ENCODE results near the gene CENPC.
"Not testable (repeated sequence)": the region's sequence is repeated elsewhere in the genome, so short reads cannot be mapped to it uniquely, and the experiment has no call there.

Gene CENPC

GRCh38 chr4:67546004-67546356 is 677 bp upstream of the CENPC start:
- POLR2A ChIA-PET (ENCODE audit: low non-redundant PET) = no interaction called here
- no peak for TF ChIP-seq CTCF (conservative IDR thresholded peaks at IDR 0.05; ENCODE audit: low read depth)
- H3K27ac ChIP-seq = peak overlapping the region; percentile 91
- no peak for DNase-seq (ENCODE audit: low spot score)
- CTCF ChIA-PET = interaction anchor here (0.5 to 0.9 kb wide), 2 partner anchors 75 to 347 kb away, joined by 3 read pairs; no protein-coding TSS in a partner anchor

GRCh38 chr4:67542076-67542475 is 3.2 kb downstream of the CENPC start:
- POLR2A ChIA-PET (ENCODE audit: low non-redundant PET) = no interaction called here
- TF ChIP-seq CTCF (conservative IDR thresholded peaks at IDR 0.05; ENCODE audit: low read depth) = no peak
- CTCF ChIA-PET = interaction anchor here (0.6 kb wide), 1 partner anchor 132 kb away, joined by 3 read pairs; no protein-coding TSS in a partner anchor
- no peak for DNase-seq (ENCODE audit: low spot score)
- H3K27ac ChIP-seq = no peak overlapping the region

- CTCF ChIA-PET = no interaction called here
Measured at GRCh38 chr4:67539830-67540229, 5.5 kb downstream of the CENPC start.

GRCh38 chr4:67535280-67535840 is 9.9 kb downstream of the CENPC start:
- DNase-seq (ENCODE audit: low spot score) = no peak
- POLR2A ChIA-PET (ENCODE audit: low non-redundant PET) = no interaction called here
- no peak for TF ChIP-seq CTCF (conservative IDR thresholded peaks at IDR 0.05; ENCODE audit: low read depth)
- CTCF ChIA-PET = interaction anchor here (0.5 to 0.6 kb wide), 2 partner anchors 19 to 375 kb away, joined by 3 read pairs; no protein-coding TSS in a partner anchor
- H3K27ac ChIP-seq = no peak overlapping the region

More at GRCh38 chr4:67539830-67540229, 5.5 kb downstream of the CENPC start:
- no peak overlapping the region for H3K27ac ChIP-seq
- TF ChIP-seq CTCF (conservative IDR thresholded peaks at IDR 0.05; ENCODE audit: low read depth) = no peak
- DNase-seq (ENCODE audit: low spot score) = no peak
- POLR2A ChIA-PET (ENCODE audit: low non-redundant PET) = no interaction called here

- no peak for DNase-seq (ENCODE audit: low spot score)
- ChIA-PET POLR2A (ENCODE audit: low non-redundant PET) (no interaction called here), CTCF (no interaction called here)
- TF ChIP-seq CTCF (conservative IDR thresholded peaks at IDR 0.05; ENCODE audit: low read depth) = no peak
- H3K27ac ChIP-seq = no peak overlapping the region
Measured at GRCh38 chr4:67533112-67533511, 12.2 kb downstream of the CENPC start.

- CTCF ChIA-PET; POLR2A ChIA-PET (ENCODE audit: low non-redundant PET): not testable (repeated sequence)
Measured at GRCh38 chr4:67532397-67532796, 12.9 kb downstream of the CENPC start.

GRCh38 chr4:67531379-67531962 is 13.8 kb downstream of the CENPC start:
- CTCF ChIA-PET = no interaction called here

More at GRCh38 chr4:67532397-67532796, 12.9 kb downstream of the CENPC start:
- not testable (repeated sequence) for DNase-seq (ENCODE audit: low spot score); H3K27ac ChIP-seq

GRCh38 chr4:67524140-67524539 is 21.2 kb downstream of the CENPC start:
- POLR2A ChIA-PET (ENCODE audit: low non-redundant PET); DNase-seq (ENCODE audit: low spot score); CTCF ChIA-PET; H3K27ac ChIP-seq: not testable (repeated sequence)

More at GRCh38 chr4:67531379-67531962, 13.8 kb downstream of the CENPC start:
- no peak for TF ChIP-seq CTCF (conservative IDR thresholded peaks at IDR 0.05; ENCODE audit: low read depth)
- POLR2A ChIA-PET (ENCODE audit: low non-redundant PET) = no interaction called here
- no peak for DNase-seq (ENCODE audit: low spot score)
- H3K27ac ChIP-seq = no peak overlapping the region
